ENCODE measurements around the gene B3GNT5. TPM values are rescaled to one million over a fixed set of nuclear protein-coding genes. Genes with fewer than 3 reads are reported as not detected.
A peak's percentile ranks its signal among the peaks of the same experiment; 100 is the strongest.

B3GNT5 gene
- total and polyA plus RNA-seq, 2 of the 8 experiments (the other 6 are each of a cell fraction or from before 2014, with no cell fraction given) = 2.4 to 9.7 TPM

DNA sequence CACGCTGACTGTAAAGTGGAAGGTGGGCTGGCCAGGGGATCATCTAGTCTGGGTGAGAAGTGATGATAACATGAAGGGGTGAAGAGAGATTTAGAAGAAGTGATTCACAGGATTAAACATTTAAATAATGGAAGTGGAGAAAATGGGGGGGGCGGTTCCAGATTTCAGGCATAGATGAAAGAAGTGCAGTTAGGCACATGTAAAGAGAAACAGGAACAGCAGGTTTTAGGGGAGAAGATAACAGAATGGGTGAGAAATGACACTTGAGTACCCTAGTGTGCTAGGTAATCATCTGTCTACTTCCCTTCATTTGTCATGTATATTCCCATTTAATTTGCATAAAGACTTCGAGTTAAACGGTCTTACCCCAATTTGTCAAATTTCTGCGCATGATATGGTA is 15.3 kb downstream of the B3GNT5 start:
- H3K18ac ChIP-seq (ENCODE audit: extremely low read depth, low read length) = no peak overlapping the region
- peaks cover 0 to 2% of the 10 kb centered on the region in 2 experiments for H4K20me1 ChIP-seq (replicated peaks in 1 of 2; ENCODE audit: control insufficient read depth in 1 of 2, insufficient read depth in 2 of 2, low read length in 2 of 2)
- no peaks in the 10 kb centered on the region for H3K9me3 ChIP-seq (ENCODE audit: insufficient read depth in 2 of 2, low read depth in 1 of 2, low read length in 1 of 2)
- H2AK5ac ChIP-seq (ENCODE audit: low read depth, low read length) = no peak overlapping the region
- H3K79me1 ChIP-seq (ENCODE audit: low read depth, low read length) = no peaks in the 10 kb centered on the region
- H3K4ac ChIP-seq (replicated peaks; ENCODE audit: insufficient read length, low read depth, low read length) = no peak overlapping the region
- DNase-seq (ENCODE audit: low read depth in 1 of 2, low spot score in 2 of 2) (no peak), FAIRE-seq (no peak)
- no peak overlapping the region for H2BK120ac ChIP-seq (replicated peaks; ENCODE audit: low read depth, low read length)
- no peak overlapping the region for H2BK20ac ChIP-seq (ENCODE audit: low read length)
- no peak overlapping the region for H3K9ac ChIP-seq (replicated peaks in 1 of 4; ENCODE audit: extremely low read depth in 1 of 4, low read depth in 3 of 4, low read length in 3 of 4)
- TF ChIP-seq, protein P1, sequence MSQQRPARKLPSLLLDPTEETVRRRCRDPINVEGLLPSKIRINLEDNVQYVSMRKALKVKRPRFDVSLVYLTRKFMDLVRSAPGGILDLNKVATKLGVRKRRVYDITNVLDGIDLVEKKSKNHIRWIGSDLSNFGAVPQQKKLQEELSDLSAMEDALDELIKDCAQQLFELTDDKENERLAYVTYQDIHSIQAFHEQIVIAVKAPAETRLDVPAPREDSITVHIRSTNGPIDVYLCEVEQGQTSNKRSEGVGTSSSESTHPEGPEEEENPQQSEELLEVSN (IDR thresholded peaks at IDR 0.05) = no peak
- TF ChIP-seq TAF7 (optimal IDR thresholded peaks at IDR 0.05; ENCODE audit: borderline replicate concordance, low read depth, low read length) = no peak
- TF ChIP-seq, protein P2, sequence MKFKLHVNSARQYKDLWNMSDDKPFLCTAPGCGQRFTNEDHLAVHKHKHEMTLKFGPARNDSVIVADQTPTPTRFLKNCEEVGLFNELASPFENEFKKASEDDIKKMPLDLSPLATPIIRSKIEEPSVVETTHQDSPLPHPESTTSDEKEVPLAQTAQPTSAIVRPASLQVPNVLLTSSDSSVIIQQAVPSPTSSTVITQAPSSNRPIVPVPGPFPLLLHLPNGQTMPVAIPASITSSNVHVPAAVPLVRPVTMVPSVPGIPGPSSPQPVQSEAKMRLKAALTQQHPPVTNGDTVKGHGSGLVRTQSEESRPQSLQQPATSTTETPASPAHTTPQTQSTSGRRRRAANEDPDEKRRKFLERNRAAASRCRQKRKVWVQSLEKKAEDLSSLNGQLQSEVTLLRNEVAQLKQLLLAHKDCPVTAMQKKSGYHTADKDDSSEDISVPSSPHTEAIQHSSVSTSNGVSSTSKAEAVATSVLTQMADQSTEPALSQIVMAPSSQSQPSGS (IDR thresholded peaks at IDR 0.05; ENCODE audit: low read length) = no peak
- no peak for TF ChIP-seq KDM4A (IDR thresholded peaks at IDR 0.05; ENCODE audit: low read depth, low read length, severe bottlenecking)
- no peak for TF ChIP-seq SAP30 (IDR thresholded peaks at IDR 0.05; ENCODE audit: insufficient read depth, insufficient replicate concordance, low read length)
- TF ChIP-seq SIN3A (conservative IDR thresholded peaks at IDR 0.05 in 1 of 2, IDR thresholded peaks at IDR 0.05 in 1 of 2; ENCODE audit: low read depth in 1 of 2, low read length in 2 of 2) = no peak
- H3K14ac ChIP-seq (ENCODE audit: insufficient read length) = no peak overlapping the region
- CTCF ChIA-PET (ENCODE audit: partially characterized antibody) = interaction anchor here (1.0 kb wide), 2 partner anchors 34 to 117 kb away, joined by 3 read pairs; no protein-coding TSS in a partner anchor
- no peak overlapping the region for H3K27ac ChIP-seq (ENCODE audit: low read depth, low read length)
- H3K23ac ChIP-seq (ENCODE audit: insufficient read length) = no peak overlapping the region
- no peaks in the 10 kb centered on the region for H3K27me3 ChIP-seq (replicated peaks in 1 of 4; ENCODE audit: control insufficient read depth in 3 of 4, extremely low read depth in 1 of 4, insufficient read depth in 3 of 4, low read length in 3 of 4)
- no peak overlapping the region for H2BK5ac ChIP-seq (ENCODE audit: low read depth, low read length)
- H3K4me2 ChIP-seq (ENCODE audit: insufficient read depth in 1 of 2, low read depth in 2 of 2, low read length in 2 of 2) = no peak overlapping the region; a peak in 1 of 4 replicates
- H4K5ac ChIP-seq (ENCODE audit: insufficient read length, low read depth, low read length) = no peak overlapping the region
- H3K4me3 ChIP-seq (ENCODE audit: extremely low read depth in 1 of 4, insufficient read depth in 2 of 4, low read depth in 3 of 4, low read length in 4 of 4) = no peak overlapping the region
- no peak overlapping the region for H2AFZ ChIP-seq (ENCODE audit: low read length)
- no peaks in the 10 kb centered on the region for H3K23me2 ChIP-seq (ENCODE audit: low read depth, low read length)
- peaks cover 0 to 11% of the 10 kb centered on the region in 2 experiments; a peak in 1 of 4 replicates for H3K79me2 ChIP-seq (ENCODE audit: control insufficient read depth in 1 of 2, insufficient read depth in 2 of 2, low read length in 2 of 2)
- no peak overlapping the region for H3K56ac ChIP-seq (replicated peaks; ENCODE audit: insufficient read length, low read depth, low read length)
- 54% methylated on average over 5 of the region's 5 CpGs; no CpG with 5 or more reads in 1 of the 2 experiments for WGBS, 2 experiments (ENCODE audit: extremely low coverage in 1 of 2, insufficient coverage in 1 of 2, insufficient read length in 1 of 2, insufficient replicate concordance in 2 of 2, low coverage in 1 of 2, low lambda C conversion rate in 2 of 2, missing lambda C conversion rate in 1 of 2)
- peaks cover 0 to 6% (median 3%) of the 10 kb centered on the region in 4 experiments; a peak in 2 of 8 replicates for H3K36me3 ChIP-seq (ENCODE audit: control insufficient read depth in 2 of 4, insufficient read depth in 4 of 4, low read length in 3 of 4)
- H2BK12ac ChIP-seq (ENCODE audit: low read depth, low read length) = 0 out of 2 replicates have a peak overlapping the region, but pooled peaks have one; percentile 69
- peaks cover 15 to 40% (median 20%) of the 10 kb centered on the region in 4 experiments for H3K4me1 ChIP-seq (replicated peaks in 1 of 4; ENCODE audit: control insufficient read depth in 3 of 4, insufficient read depth in 4 of 4, low read length in 3 of 4)
- POLR2A ChIA-PET (ENCODE audit: partially characterized antibody) = interaction anchor here (1.0 kb wide), 1 partner anchor 10 kb away, joined by 4 read pairs; no protein-coding TSS in a partner anchor
- H4K91ac ChIP-seq (replicated peaks; ENCODE audit: insufficient read length, low read length) = no peak overlapping the region
- no peak overlapping the region for H2BK15ac ChIP-seq (ENCODE audit: low read length)
- H4K8ac ChIP-seq (ENCODE audit: extremely low read depth, insufficient read depth, low read length) = no peak overlapping the region

Measured in H1 (cell line).